Cardiac muscle cell (in vitro differentiated cells and primary cell): ENCODE measurements around the gene CSNK2A3. TPM values are rescaled to one million over a fixed set of nuclear protein-coding genes. Genes with fewer than 3 reads are reported as not detected.
A peak's percentile ranks its signal among the peaks of the same experiment; 100 is the strongest.

Source experiments
- DNase-seq, 2 donors: peaks; one replicate each; pipeline versions ENCODE4 v3.0.0 to v3.0.0-alpha.2; 2010 to 2017; ENCODE audit warnings: low read depth in 1 of 2, low spot score in 1 of 2
- H3K27ac ChIP-seq: fragments of 200-600 bp; sonication (generic); 2 replicates; pipeline ENCODE4 v1.5.1; 2016
- H3K27me3 ChIP-seq: fragments of 200-600 bp; sonication (generic); 2 replicates; pipeline ENCODE4 v1.6.0; 2016; ENCODE audit warnings: control low read depth
- H3K36me3 ChIP-seq: fragments of 200-600 bp; sonication (generic); 2 replicates; pipeline ENCODE4 v1.5.1; 2016; ENCODE audit warnings: control low read depth
- H3K4me1 ChIP-seq: fragments of 200-600 bp; sonication (generic); 2 replicates; pipeline ENCODE4 v1.8.1; 2017; ENCODE audit warnings: low read depth, mild to moderate bottlenecking, mixed run types
- H3K4me3 ChIP-seq: fragments of 200-600 bp; sonication (generic); 2 replicates; pipeline ENCODE4 v1.5.1; 2016; ENCODE audit warnings: mild to moderate bottlenecking
- H3K9me3 ChIP-seq: fragments of 200-600 bp; sonication (generic); 2 replicates; pipeline ENCODE4 v1.5.1; 2017; ENCODE audit warnings: low read depth, mild to moderate bottlenecking, control low read depth
- CTCF ChIP-seq: IDR thresholded peaks from 2 replicates; pipeline ENCODE4 v1.5.1; 2012; ENCODE audit warnings: low read depth, mild to moderate bottlenecking, low read length
- polyA plus RNA-seq: library from polyadenylated mRNA; unstranded; fragments of >200 nt; fragmentation: Nextera tagmentation; extraction: Ambion mirVana; gene quantifications from 2 replicates; pipeline ENCODE4 v1.2.1, GENCODE V29; 2016
- total RNA-seq: library from RNA; depleted of rRNA; stranded (reverse); fragments of >200 nt; gene quantifications from 2 replicates; pipeline ENCODE4 v1.2.3, GENCODE V29; 2016

Gene CSNK2A3
- total and polyA plus RNA-seq, 2 experiments from 2014 or later = 0.98 to 1.1 TPM

- DNase-seq = peak in 1 of 2 donors; percentile 18
- no peaks in the 10 kb centered on the region for H3K9me3 ChIP-seq
- no peak for TF ChIP-seq CTCF
- H3K27ac ChIP-seq = no peak overlapping the region
- H3K4me3 ChIP-seq = no peak overlapping the region
- no peaks in the 10 kb centered on the region for H3K36me3 ChIP-seq
- no peaks in the 10 kb centered on the region for H3K4me1 ChIP-seq
- peaks cover 28% of the 10 kb centered on the region for H3K27me3 ChIP-seq
These were observed 5.5 kb downstream of the CSNK2A3 start for GRCh38 chr11:11347592-11347991.

GRCh38 chr11:11346303-11346702 lies 6.7 kb downstream of the CSNK2A3 start:
- no peak for DNase-seq
- no peak overlapping the region for H3K4me3 ChIP-seq
- no peaks in the 10 kb centered on the region for H3K9me3 ChIP-seq
- no peak overlapping the region for H3K27ac ChIP-seq
- peaks cover 31% of the 10 kb centered on the region for H3K27me3 ChIP-seq
- no peaks in the 10 kb centered on the region for H3K36me3 ChIP-seq
- H3K4me1 ChIP-seq = no peaks in the 10 kb centered on the region
- TF ChIP-seq CTCF = no peak

- H3K4me3 ChIP-seq = no peak overlapping the region
- no peaks in the 10 kb centered on the region for H3K4me1 ChIP-seq
- no peak for TF ChIP-seq CTCF
- peaks cover 28% of the 10 kb centered on the region for H3K27me3 ChIP-seq
- H3K27ac ChIP-seq = no peak overlapping the region
- no peaks in the 10 kb centered on the region for H3K9me3 ChIP-seq
- no peak for DNase-seq
- no peaks in the 10 kb centered on the region for H3K36me3 ChIP-seq
These were observed 8.0 kb downstream of the CSNK2A3 start for GRCh38 chr11:11345099-11345498.

- no peak for TF ChIP-seq CTCF
- H3K27ac ChIP-seq = no peak overlapping the region
- H3K4me1 ChIP-seq = no peaks in the 10 kb centered on the region
- H3K36me3 ChIP-seq = no peaks in the 10 kb centered on the region
- H3K4me3 ChIP-seq = no peak overlapping the region
- H3K27me3 ChIP-seq = peaks cover 27% of the 10 kb centered on the region
- DNase-seq = no peak
- H3K9me3 ChIP-seq = no peaks in the 10 kb centered on the region
These were observed 9.0 kb downstream of the CSNK2A3 start for GRCh38 chr11:11344045-11344444.

GRCh38 chr11:11338304-11338703 lies 14.7 kb downstream of the CSNK2A3 start:
- no peaks in the 10 kb centered on the region for H3K36me3 ChIP-seq
- no peak for DNase-seq
- H3K27me3 ChIP-seq = peaks cover 15% of the 10 kb centered on the region
- no peaks in the 10 kb centered on the region for H3K9me3 ChIP-seq
- no peaks in the 10 kb centered on the region for H3K4me1 ChIP-seq
- H3K4me3 ChIP-seq = no peak overlapping the region
- H3K27ac ChIP-seq = no peak overlapping the region
- TF ChIP-seq CTCF = no peak

- Histone ChIP-seq H3K9me3 (no peaks in the 10 kb centered on the region), H3K27ac (no peak overlapping the region), H3K4me1 (no peaks in the 10 kb centered on the region), H3K36me3 (no peaks in the 10 kb centered on the region), H3K4me3 (no peak overlapping the region), H3K27me3 (peaks cover 13% of the 10 kb centered on the region)
- no peak for TF ChIP-seq CTCF
- DNase-seq = no peak
These were observed 16.4 kb downstream of the CSNK2A3 start for GRCh38 chr11:11336664-11337063.
